ENCODE data around the gene PKD1L1. TPM values are rescaled to one million over a fixed set of nuclear protein-coding genes. Genes with fewer than 3 reads are reported as not detected.

PKD1L1 gene
- polyA plus RNA-seq, 1 of the 3 experiments (the other 2 are of a cell fraction): 0.10 TPM

DNA sequence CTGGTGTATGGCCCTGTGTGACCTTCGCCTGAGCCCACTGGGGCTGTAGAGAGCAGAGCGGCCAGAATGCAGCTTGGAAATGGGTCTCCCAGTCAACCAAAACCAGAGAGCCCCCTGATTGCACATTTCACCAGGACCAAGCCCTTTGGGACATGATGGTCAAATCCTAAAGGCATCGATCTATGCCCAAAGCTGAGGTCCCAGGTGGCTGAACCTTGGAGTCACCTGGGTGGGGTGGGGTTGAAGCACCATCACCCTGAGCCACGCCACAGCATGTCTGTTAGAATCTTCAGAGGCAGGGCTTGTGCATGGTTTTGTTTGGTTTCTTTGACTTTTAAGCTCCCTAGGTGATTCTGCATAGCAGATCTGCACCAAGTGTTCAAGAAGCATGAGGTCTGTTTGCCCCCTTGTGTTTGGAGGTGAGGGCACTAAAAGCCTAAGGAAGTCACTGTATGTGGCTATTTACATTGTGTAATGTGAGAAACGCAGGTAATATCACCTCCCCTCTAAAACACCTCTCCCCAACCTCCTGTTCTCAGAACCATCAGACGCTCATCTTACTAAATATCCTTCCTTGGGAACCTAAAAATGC lies 9.6 kb downstream of the PKD1L1 start:
- WGBS (ENCODE audit: low lambda C conversion rate): 92% methylated on average over 6 of the region's 6 CpGs
- POLR2A ChIA-PET: no interaction called here
- H2AFZ ChIP-seq (ENCODE audit: low read depth): no peak overlapping the region

GRCh38 chr7:47937711-47938573 lies 10.3 kb downstream of the PKD1L1 start:
- CTCF ChIA-PET: interaction anchor here (0.9 to 6.5 kb wide), 8 partner anchors 7 to 672 kb away, joined by 3 to 39 read pairs (median 7); no protein-coding TSS in a partner anchor
- Histone ChIP-seq H3K4me1 (ENCODE audit: control insufficient read depth in 1 of 2, insufficient read depth in 2 of 2, low read depth in 1 of 2, low read length in 1 of 2) (peaks cover 18 to 27% of the 10 kb centered on the region in 2 experiments), H3K9me2 (no peaks in the 10 kb centered on the region), H3K9me3 (no peaks in the 10 kb centered on the region), H3K4me2 (no peak overlapping the region), H3K79me2 (ENCODE audit: insufficient read depth) (no peaks in the 10 kb centered on the region), H3K27me3 (ENCODE audit: insufficient read depth) (no peaks in the 10 kb centered on the region), H3K9ac (no peak overlapping the region), H3F3A (replicated peaks; ENCODE audit: insufficient read depth) (peaks cover 17% of the 10 kb centered on the region), H3K36me3 (replicated peaks in 1 of 2; ENCODE audit: control insufficient read depth in 1 of 2, insufficient read depth in 2 of 2, low read length in 1 of 2) (no peaks in the 10 kb centered on the region), H3K27ac (ENCODE audit: low read depth in 2 of 2, low read length in 1 of 2) (no peak overlapping the region), H2AFZ (ENCODE audit: low read depth) (no peak overlapping the region), H4K20me1 (ENCODE audit: insufficient read depth) (no peaks in the 10 kb centered on the region), H3K4me3 (ENCODE audit: low read depth in 2 of 2, low read length in 1 of 2) (no peak overlapping the region)
- 94% methylated on average over 11 of the region's 11 CpGs for WGBS (ENCODE audit: low lambda C conversion rate)
- TF ChIP-seq GATA2 (CRISPR knock-in tag; IDR thresholded peaks at IDR 0.05) (no peak), JUND (IDR thresholded peaks at IDR 0.05) (no peak), EZH2phosphoT487 (IDR thresholded peaks at IDR 0.05; ENCODE audit: borderline replicate concordance, low read depth) (no peak), TAF1 (IDR thresholded peaks at IDR 0.05; ENCODE audit: borderline replicate concordance, low read depth, low read length) (no peak), SMC3 (IDR thresholded peaks at IDR 0.05; ENCODE audit: low read depth, low read length) (no peak), ELF1 (IDR thresholded peaks at IDR 0.05) (no peak), RAD21 (IDR thresholded peaks at IDR 0.05; ENCODE audit: low read length) (no peak), EP300 (IDR thresholded peaks at IDR 0.05; ENCODE audit: borderline replicate concordance in 1 of 2, low read depth in 1 of 2, low read length in 1 of 2) (no peak), TCF12 (IDR thresholded peaks at IDR 0.05) (no peak), SIN3A (IDR thresholded peaks at IDR 0.05; ENCODE audit: borderline replicate concordance, low read depth, low read length) (no peak), TEAD4 (IDR thresholded peaks at IDR 0.05; ENCODE audit: borderline replicate concordance, insufficient read depth) (no peak)
- TF ChIP-seq, protein P1, sequence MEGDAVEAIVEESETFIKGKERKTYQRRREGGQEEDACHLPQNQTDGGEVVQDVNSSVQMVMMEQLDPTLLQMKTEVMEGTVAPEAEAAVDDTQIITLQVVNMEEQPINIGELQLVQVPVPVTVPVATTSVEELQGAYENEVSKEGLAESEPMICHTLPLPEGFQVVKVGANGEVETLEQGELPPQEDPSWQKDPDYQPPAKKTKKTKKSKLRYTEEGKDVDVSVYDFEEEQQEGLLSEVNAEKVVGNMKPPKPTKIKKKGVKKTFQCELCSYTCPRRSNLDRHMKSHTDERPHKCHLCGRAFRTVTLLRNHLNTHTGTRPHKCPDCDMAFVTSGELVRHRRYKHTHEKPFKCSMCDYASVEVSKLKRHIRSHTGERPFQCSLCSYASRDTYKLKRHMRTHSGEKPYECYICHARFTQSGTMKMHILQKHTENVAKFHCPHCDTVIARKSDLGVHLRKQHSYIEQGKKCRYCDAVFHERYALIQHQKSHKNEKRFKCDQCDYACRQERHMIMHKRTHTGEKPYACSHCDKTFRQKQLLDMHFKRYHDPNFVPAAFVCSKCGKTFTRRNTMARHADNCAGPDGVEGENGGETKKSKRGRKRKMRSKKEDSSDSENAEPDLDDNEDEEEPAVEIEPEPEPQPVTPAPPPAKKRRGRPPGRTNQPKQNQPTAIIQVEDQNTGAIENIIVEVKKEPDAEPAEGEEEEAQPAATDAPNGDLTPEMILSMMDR (IDR thresholded peaks at IDR 0.05): no peak
- TF ChIP-seq, protein P2, sequence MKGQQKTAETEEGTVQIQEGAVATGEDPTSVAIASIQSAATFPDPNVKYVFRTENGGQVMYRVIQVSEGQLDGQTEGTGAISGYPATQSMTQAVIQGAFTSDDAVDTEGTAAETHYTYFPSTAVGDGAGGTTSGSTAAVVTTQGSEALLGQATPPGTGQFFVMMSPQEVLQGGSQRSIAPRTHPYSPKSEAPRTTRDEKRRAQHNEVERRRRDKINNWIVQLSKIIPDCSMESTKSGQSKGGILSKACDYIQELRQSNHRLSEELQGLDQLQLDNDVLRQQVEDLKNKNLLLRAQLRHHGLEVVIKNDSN (IDR thresholded peaks at IDR 0.05; ENCODE audit: borderline replicate concordance, low read depth): no peak
- no peak for DNase-seq
- POLR2A ChIA-PET: no interaction called here

More for the DNA sequence above, 9.6 kb downstream of the PKD1L1 start:
- peaks cover 24 to 33% of the 10 kb centered on the region in 2 experiments for H3K4me1 ChIP-seq (ENCODE audit: control insufficient read depth in 1 of 2, insufficient read depth in 2 of 2, low read depth in 1 of 2, low read length in 1 of 2)
- no peak overlapping the region for H3K9ac ChIP-seq
- no peak overlapping the region for H3K4me2 ChIP-seq
- no peaks in the 10 kb centered on the region for H3K36me3 ChIP-seq (replicated peaks in 1 of 2; ENCODE audit: control insufficient read depth in 1 of 2, insufficient read depth in 2 of 2, low read length in 1 of 2)
- no peak overlapping the region for H3K27ac ChIP-seq (ENCODE audit: low read depth in 2 of 2, low read length in 1 of 2)
- H3F3A ChIP-seq (replicated peaks; ENCODE audit: insufficient read depth): peaks cover 17% of the 10 kb centered on the region
- no peaks in the 10 kb centered on the region for H3K27me3 ChIP-seq (ENCODE audit: insufficient read depth)
- TF ChIP-seq, protein P1 (IDR thresholded peaks at IDR 0.05): peak; percentile 35
- TF ChIP-seq RAD21 (IDR thresholded peaks at IDR 0.05; ENCODE audit: low read length) (peak; percentile 29; the same call in 1 of the 2 replicates), TAF1 (IDR thresholded peaks at IDR 0.05; ENCODE audit: borderline replicate concordance, low read depth, low read length) (no peak)
- H3K79me2 ChIP-seq (ENCODE audit: insufficient read depth): no peaks in the 10 kb centered on the region
- DNase-seq: no peak
- H3K9me2 ChIP-seq: no peaks in the 10 kb centered on the region
- no peak overlapping the region for H3K4me3 ChIP-seq (ENCODE audit: low read depth in 2 of 2, low read length in 1 of 2)
- CTCF ChIA-PET: interaction anchor here (0.7 to 6.5 kb wide), 9 partner anchors 9 to 673 kb away, joined by 3 to 39 read pairs (median 3); no protein-coding TSS in a partner anchor
- no peaks in the 10 kb centered on the region for H3K9me3 ChIP-seq
- no peaks in the 10 kb centered on the region for H4K20me1 ChIP-seq (ENCODE audit: insufficient read depth)

Measured in SK-N-SH (cell line).